SKM-1 treated with dmso at 0.1 percent for 144 hours (cell line): ENCODE results near the gene VPS35.
"Not testable (repeated sequence)": the region's sequence is repeated elsewhere in the genome, so short reads cannot be mapped to it uniquely, and the experiment has no call there.

Experiments
- DNase-seq: peaks from one replicate; lab custom pipeline; 2025; ENCODE audit not compliant: unreplicated experiment; lab: John Stamatoyannopoulos, UW

Gene VPS35

GRCh38 chr16:46673320-46674013, 15.5 kb downstream of the VPS35 start:
- peak; percentile 55 for DNase-seq

- DNase-seq, result no peak
These were observed 26.9 kb downstream of the VPS35 start for GRCh38 chr16:46662123-46662522.

GRCh38 chr16:46658925-46659324, 30.1 kb downstream of the VPS35 start:
- DNase-seq, result peak; percentile 99

- no peak for DNase-seq
These were observed 37.7 kb downstream of the VPS35 start for GRCh38 chr16:46651305-46651704.

GRCh38 chr16:46650254-46650623, 38.7 kb downstream of the VPS35 start:
- no peak for DNase-seq

GRCh38 chr16:46649588-46650253, 39.3 kb downstream of the VPS35 start:
- no peak for DNase-seq

GRCh38 chr16:46648656-46649055, 40.3 kb downstream of the VPS35 start:
- DNase-seq, result no peak

GRCh38 chr16:46638947-46639925, 49.7 kb downstream of the VPS35 start:
- no peak for DNase-seq

- no peak for DNase-seq
These were observed 55.9 kb downstream of the VPS35 start for GRCh38 chr16:46632778-46633733.

GRCh38 chr16:46629331-46630219, 59.4 kb downstream of the VPS35 start:
- peak; percentile 22 for DNase-seq

GRCh38 chr16:46627746-46628145, 61.2 kb downstream of the VPS35 start:
- DNase-seq, result no peak

GRCh38 chr16:46626681-46627080, 62.3 kb downstream of the VPS35 start:
- not testable (repeated sequence) for DNase-seq

- not testable (repeated sequence) for DNase-seq
These were observed 64.1 kb downstream of the VPS35 start for GRCh38 chr16:46624862-46625261.

- not testable (repeated sequence) for DNase-seq
These were observed 65.3 kb downstream of the VPS35 start for GRCh38 chr16:46623707-46624106.

GRCh38 chr16:46623246-46623645, 65.7 kb downstream of the VPS35 start:
- DNase-seq, result not testable (repeated sequence)

- DNase-seq, result no peak
These were observed 66.9 kb downstream of the VPS35 start for GRCh38 chr16:46621934-46622676.

- peak; percentile 85 for DNase-seq
These were observed 67.7 kb downstream of the VPS35 start, which contains the start of gene SHCBP1 for GRCh38 chr16:46621006-46621933. Gene SHCBP1, minus strand, starts transcription at chr16:46621379. Its CDS starts 20 bp downstream, at chr16:46621359.
